NB4 (cell line): ENCODE measurements around the gene PDXDC1.
"Not testable (repeated sequence)": the region's sequence is repeated elsewhere in the genome, so short reads cannot be mapped to it uniquely, and the experiment has no call there.

Experiments used
- DNase-seq: peaks from one replicate; pipeline ENCODE4 v3.0.0; 2010; ENCODE audit warnings: low read depth
- H3K4me3 ChIP-seq: one replicate; pipeline ENCODE4 v1.5.1; 2011; ENCODE audit warnings: mild to moderate bottlenecking, low read depth, low read length, moderate library complexity
- MYC ChIP-seq: IDR thresholded peaks from 2 replicates; pipeline ENCODE4 v1.6.1; 2011; ENCODE audit warnings: low read depth, low read length
- POLR2A ChIP-seq: IDR thresholded peaks from 2 replicates; pipeline ENCODE4 v1.6.1; 2011; ENCODE audit warnings: mild to moderate bottlenecking; ENCODE audit not compliant: insufficient read length; ENCODE audit errors: extremely low read depth
- TF ChIP-seq, protein P1 (sequence below): IDR thresholded peaks from 2 replicates; pipeline ENCODE4 v1.6.1; 2011; ENCODE audit warnings: low read depth, low read length
- TF ChIP-seq, protein P2 (sequence below): IDR thresholded peaks from one replicate; pipeline ENCODE4 v1.5.1; 2012; ENCODE audit warnings: low read depth, low read length

PDXDC1 gene, protein sequence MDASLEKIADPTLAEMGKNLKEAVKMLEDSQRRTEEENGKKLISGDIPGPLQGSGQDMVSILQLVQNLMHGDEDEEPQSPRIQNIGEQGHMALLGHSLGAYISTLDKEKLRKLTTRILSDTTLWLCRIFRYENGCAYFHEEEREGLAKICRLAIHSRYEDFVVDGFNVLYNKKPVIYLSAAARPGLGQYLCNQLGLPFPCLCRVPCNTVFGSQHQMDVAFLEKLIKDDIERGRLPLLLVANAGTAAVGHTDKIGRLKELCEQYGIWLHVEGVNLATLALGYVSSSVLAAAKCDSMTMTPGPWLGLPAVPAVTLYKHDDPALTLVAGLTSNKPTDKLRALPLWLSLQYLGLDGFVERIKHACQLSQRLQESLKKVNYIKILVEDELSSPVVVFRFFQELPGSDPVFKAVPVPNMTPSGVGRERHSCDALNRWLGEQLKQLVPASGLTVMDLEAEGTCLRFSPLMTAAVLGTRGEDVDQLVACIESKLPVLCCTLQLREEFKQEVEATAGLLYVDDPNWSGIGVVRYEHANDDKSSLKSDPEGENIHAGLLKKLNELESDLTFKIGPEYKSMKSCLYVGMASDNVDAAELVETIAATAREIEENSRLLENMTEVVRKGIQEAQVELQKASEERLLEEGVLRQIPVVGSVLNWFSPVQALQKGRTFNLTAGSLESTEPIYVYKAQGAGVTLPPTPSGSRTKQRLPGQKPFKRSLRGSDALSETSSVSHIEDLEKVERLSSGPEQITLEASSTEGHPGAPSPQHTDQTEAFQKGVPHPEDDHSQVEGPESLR

DNA sequence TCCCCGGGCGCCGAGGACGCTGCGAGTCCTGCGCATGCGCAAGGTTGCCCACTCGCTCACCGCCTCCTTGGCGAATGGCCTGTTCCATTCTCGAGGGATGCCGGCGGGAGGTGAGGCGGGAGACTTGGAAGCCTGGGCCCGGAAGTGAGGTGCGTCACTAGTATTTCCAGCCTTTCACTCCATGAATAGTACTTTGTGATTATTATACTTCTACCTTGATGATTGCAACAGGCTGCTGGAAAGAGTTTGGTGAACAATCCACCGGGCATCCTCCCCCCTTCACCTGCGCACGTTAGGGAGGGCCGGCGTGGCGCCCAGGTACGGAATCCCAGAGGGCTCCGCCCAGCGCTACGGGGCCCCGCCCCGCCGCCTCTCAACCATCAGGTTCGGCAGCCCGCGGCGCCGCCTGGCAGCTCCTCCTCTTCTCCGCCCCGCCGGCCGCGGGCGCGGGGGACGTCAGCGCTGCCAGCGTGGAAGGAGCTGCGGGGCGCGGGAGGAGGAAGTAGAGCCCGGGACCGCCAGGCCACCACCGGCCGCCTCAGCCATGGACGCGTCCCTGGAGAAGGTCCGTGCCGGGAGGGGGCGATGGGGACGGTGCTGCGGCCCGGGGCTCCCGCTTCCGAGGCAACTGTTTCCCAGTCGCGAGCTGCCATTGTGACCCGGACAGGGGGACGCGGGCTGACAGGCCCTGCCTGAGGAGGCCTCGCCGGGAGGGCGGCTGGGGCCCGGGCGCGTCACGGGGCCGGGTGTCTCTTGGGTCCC, at the start of gene PDXDC1:
Gene PDXDC1, plus strand, starts transcription at position 371 of the 762 bp plus-strand sequence. Its CDS starts 174 bp downstream, at position 545.
- peak within 1 kb of the TSS; percentile 72 for H3K4me3 ChIP-seq
- peak; percentile 95 for DNase-seq
- TF ChIP-seq POLR2A: peak; percentile 55

DNA sequence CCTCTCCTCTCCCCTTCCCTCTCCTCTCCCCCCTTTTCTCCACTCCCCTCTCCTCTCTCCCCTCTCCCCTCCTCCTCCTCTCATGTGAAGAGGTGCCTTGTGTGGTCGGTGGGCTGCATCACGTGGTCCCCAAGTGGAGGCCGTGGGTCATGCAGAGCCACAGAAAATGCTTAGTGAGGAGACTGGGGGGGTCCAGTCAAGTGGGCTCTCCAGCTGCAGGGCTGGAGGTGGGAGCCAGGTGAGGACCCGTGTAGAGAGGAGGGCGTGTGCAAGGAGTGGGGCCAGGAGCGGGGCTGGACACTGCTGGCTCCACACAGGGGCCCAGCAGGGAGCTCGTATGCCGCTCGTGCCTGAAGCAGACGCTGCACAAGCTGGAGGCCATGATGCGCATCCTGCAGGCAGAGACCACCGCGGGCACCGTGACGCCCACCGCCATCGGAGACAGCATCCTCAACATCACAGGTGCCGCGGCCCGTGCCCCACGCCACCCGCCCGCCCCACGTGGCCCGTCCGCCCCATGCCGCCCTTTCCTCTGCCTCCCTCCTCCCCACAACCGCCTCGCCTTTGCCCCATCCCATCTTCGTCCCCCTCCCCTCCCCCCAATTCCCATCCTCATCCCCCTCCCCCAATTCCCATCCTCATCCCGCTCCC, 46.6 kb upstream of the PDXDC1 start:
- not testable (repeated sequence) for H3K4me3 ChIP-seq
- DNase-seq: peak; percentile 13

DNA sequence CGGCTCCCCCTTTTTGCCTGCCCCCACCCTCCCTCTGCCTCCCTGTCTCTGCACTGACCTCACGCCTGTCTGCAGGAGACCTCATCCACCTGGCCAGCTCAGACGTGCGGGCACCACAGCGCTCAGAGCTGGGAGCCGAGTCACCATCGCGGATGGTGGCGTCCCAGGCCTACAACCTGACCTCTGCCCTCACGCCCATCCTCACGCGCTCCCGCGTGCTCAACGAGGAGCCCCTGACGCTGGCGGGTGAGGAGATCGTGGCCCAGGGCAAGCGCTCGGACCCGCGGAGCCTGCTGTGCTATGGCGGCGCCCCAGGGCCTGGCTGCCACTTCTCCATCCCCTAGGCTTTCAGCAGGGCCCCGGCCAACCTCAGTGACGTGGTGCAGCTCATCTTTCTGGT, 45.6 kb upstream of the PDXDC1 start:
- DNase-seq, H3K4me3 ChIP-seq: not testable (repeated sequence)

DNA sequence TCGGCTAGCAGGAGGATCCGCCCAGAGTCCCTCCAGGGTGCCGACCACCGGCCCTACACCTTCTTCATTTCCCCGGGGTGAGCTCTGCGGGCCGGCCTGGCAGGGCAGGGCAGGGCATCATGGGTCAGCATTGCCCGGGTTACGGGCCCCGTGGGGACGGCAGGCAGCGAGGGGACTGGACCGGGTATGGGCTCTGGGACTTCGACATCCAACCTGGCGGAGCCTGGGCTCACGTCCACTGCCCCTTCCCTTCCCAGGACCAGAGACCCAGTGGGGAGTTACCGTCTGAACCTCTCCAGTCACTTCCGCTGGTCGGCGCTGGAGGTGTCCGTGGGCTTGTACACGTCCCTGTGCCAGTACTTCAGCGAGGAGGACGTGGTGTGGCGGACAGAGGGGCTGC, 44.6 kb upstream of the PDXDC1 start:
- H3K4me3 ChIP-seq, DNase-seq: not testable (repeated sequence)

DNA sequence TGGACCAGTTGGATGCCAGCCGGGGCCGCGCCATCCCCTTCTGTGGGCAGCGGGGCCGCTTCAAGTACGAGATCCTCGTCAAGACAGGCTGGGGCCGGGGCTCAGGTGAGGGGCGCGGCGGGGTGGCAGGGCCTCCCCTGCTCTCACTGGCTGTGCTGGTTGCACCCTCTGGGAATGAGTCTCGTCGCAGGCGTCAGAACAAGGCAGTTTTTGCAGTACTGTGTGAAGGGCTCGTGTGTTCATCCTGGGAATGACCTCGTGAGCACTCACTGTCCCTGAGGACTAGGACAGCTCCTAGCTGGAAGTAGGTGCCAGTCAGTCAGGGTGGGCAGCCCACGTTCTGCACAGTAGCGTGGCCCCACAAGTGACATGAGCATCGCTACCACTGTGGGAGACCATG, 43.9 kb upstream of the PDXDC1 start:
- not testable (repeated sequence) for DNase-seq, H3K4me3 ChIP-seq

DNA sequence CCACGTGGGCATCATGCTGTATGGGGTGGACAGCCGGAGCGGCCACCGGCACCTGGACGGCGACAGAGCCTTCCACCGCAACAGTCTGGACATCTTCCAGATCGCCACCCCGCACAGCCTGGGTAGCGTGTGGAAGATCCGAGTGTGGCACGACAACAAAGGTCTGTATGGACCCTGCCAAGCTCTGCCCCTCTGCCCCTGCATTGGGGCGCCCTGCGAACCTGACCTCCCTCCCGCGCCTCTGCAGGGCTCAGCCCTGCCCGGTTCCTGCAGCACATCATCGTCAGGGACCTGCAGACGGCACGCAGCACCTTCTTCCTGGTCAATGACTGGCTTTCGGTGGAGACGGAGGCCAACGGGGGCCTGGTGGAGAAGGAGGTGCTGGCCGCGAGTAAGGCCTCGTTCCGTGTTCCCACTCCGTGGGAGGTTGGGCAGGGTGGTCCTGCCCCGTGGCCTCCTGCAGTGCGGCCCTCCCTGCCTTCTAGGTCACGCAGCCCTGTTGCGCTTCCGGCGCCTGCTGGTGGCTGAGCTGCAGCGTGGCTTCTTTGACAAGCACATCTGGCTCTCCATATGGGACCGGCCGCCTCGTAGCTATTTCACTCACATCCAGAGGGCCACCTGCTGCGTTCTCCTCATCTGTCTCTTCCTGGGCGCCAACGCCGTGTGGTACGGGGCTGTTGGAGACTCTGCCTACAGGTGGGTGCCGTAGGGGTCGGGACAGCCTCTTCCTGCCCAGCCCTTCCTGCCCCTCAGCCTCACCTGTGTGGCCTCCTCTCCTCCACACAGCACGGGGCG, 42.0 kb upstream of the PDXDC1 start:
- H3K4me3 ChIP-seq, DNase-seq: not testable (repeated sequence)

DNA sequence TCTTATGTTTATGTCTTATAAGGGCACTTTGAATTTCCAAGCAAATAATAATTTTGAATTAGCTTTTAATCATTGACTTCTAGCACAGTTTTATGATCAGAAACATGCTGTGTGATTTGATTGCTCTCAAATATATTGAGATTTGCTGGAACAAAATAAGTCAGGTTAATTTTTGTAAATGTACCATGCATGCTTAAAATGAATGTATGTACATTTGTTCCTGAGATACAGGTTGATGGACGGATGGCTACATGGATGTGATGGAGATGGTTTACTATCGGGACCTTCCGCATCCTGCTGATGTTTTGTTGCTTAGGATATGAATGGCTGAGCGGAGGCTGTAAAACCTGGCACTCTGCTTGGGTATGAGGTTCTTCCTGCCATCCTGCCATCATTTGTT, 37.7 kb upstream of the PDXDC1 start, which contains the start of gene NPIPA1:
Gene NPIPA1, plus strand, starts transcription at position 301 of the 400 bp plus-strand sequence. Its CDS starts 0 bp downstream, at position 301.
- H3K4me3 ChIP-seq, DNase-seq: not testable (repeated sequence)

DNA sequence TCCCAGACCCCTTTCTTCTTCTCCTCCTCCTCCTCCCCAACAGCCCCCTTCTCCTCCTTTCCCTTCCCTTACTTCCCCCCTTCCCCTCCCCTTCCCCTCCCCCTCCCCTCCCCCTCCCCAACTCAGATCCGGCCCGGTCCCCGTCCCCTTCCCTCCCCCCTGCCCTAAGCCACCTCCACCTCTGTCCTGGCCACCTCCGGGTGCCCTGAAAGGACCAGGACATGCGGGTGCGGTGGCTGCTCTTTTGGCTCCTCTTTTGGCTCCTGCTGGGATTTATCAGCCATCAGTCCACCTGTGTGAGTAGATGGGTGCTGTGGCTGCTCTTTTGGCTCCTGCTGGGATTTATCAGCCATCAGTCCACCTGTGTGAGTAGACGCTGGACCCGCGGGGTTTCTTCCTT, 36.8 kb upstream of the PDXDC1 start:
- DNase-seq, H3K4me3 ChIP-seq: not testable (repeated sequence)

DNA sequence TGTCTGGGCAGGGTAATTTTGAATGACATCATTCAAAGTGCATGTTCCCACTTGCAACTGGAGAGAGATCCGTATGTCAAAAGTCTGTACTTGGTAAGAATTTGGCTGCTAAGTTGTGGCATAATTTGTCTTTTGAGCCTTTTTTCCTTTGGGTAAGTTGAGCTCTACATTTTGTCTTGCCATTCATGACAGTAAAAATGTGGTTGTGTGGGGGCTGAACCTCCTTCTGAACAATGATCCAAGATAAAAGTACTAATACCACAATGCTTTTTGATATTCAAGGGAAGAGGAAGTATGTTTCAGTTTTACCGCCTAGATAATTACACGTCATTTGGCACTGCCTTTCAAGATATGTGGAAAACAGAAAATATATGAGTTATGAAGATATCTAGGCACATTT, 32.1 kb upstream of the PDXDC1 start:
- H3K4me3 ChIP-seq, DNase-seq: not testable (repeated sequence)

DNA sequence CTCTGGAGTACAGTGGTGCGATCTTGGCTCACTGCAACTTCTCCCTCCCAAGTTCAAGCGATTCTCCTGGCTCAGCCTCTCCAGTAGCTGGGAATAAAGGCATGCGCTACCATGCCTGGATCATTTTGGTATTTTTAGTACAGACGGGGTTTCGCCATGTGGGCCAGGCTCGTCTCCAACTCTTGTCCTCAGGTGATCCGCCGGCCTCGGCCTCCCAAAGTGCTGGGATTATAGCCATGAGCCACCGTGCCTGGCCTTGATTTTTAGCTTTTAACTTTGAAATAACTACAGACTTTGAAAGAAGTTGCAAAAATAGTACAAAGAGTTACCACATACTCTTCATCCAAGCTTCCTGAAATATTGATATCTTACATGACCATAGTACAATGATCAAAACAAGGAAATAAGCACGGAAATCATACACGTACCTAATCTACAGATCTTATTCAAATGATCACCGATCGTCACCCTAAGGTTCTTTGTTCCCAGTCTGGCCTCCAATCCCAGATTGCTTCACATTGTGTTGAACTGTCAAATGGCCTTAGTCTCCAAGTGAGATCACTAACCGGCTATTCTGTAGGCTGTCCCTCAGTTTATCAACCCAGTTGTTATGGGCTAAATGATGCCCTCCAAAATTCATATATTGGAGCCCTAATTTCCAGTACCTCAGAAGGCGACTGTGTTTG, 19.1 kb upstream of the PDXDC1 start:
- no peak for DNase-seq
- H3K4me3 ChIP-seq: no peak overlapping the region
- TF ChIP-seq POLR2A (no peak), MYC (no peak)
- TF ChIP-seq, protein P1, sequence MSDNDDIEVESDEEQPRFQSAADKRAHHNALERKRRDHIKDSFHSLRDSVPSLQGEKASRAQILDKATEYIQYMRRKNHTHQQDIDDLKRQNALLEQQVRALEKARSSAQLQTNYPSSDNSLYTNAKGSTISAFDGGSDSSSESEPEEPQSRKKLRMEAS: no peak
- TF ChIP-seq, protein P2, sequence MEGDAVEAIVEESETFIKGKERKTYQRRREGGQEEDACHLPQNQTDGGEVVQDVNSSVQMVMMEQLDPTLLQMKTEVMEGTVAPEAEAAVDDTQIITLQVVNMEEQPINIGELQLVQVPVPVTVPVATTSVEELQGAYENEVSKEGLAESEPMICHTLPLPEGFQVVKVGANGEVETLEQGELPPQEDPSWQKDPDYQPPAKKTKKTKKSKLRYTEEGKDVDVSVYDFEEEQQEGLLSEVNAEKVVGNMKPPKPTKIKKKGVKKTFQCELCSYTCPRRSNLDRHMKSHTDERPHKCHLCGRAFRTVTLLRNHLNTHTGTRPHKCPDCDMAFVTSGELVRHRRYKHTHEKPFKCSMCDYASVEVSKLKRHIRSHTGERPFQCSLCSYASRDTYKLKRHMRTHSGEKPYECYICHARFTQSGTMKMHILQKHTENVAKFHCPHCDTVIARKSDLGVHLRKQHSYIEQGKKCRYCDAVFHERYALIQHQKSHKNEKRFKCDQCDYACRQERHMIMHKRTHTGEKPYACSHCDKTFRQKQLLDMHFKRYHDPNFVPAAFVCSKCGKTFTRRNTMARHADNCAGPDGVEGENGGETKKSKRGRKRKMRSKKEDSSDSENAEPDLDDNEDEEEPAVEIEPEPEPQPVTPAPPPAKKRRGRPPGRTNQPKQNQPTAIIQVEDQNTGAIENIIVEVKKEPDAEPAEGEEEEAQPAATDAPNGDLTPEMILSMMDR: no peak
